Activated T-helper 9 cell treated with anti-CD3 and anti-CD28 coated beads, Interleukin-2, amount 50 U/mL, for 16 hours (primary cell): ENCODE data around the gene FGFBP2.
"Not testable (repeated sequence)": the region's sequence is repeated elsewhere in the genome, so short reads cannot be mapped to it uniquely, and the experiment has no call there.

ENCODE experiments used
- DNase-seq: peaks from one replicate; pipeline ENCODE4 v3.0.0-alpha.2; 2020; ENCODE audit warnings: low read depth

FGFBP2 gene

GRCh38 chr4:15930314-15930713 lies 32.7 kb downstream of the FGFBP2 start:
- no peak for DNase-seq

- no peak for DNase-seq
These were observed 33.4 kb downstream of the FGFBP2 start for GRCh38 chr4:15929540-15929939.

DNA sequence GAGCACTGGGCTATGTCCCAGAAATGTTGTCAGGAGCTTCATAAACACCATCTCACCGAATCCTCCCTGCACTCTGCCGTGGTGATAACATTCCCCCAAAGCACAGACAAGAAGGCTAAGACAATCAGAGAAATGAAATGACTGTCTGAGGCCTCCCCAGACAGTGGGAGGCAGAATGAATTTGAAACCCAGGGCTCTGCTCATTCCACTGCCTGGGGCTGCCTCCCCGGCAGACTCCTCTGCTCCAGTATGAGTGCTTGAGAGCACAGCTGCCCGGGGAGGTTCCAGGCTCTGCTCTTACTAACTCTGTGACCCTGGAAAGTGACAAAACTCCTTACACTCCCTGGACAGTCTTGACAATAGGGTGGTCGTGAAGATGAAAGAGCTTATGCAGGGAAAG lies 34.1 kb downstream of the FGFBP2 start:
- DNase-seq, result no peak

- no peak for DNase-seq
These were observed 36.5 kb downstream of the FGFBP2 start for GRCh38 chr4:15926486-15926885.

DNA sequence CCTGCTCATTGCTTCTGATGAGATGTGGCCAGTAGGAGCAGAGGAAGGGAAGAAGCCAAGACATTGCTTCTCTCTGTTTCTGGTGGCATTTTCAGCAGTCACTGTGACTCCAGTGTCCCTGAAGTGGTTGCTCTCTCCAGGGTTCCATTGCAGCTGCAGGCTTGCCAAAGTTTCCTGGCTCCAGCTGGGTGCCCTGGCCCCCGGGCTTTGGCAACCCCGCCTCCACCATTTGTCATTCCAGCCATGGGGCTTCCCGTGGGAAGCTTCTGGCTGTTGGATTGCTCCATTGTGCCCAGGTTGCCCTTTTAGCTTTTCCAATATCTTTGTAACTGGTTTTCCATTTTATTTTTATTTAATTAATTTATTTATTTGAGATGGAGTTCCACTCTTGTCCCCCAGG lies 37.1 kb downstream of the FGFBP2 start:
- DNase-seq, result no peak

DNA sequence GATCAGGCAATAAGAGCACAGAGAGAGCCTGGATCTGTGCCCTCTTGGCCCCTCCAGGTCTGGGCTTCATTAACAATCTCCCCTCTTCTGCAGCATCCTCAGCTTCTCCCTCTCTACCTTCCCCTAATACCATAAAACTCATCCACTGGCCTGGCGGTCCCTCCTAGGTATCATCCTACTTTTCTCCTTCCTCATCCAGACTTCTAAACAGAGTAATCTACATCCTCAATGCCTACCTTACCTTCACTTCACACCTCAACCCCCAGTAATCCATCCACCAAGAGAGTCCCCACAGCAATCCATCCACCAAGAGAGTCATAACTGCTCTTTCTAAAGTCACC lies 41.4 kb downstream of the FGFBP2 start:
- DNase-seq, result no peak

GRCh38 chr4:15920723-15921591 lies 42.0 kb downstream of the FGFBP2 start:
- DNase-seq, result no peak

DNA sequence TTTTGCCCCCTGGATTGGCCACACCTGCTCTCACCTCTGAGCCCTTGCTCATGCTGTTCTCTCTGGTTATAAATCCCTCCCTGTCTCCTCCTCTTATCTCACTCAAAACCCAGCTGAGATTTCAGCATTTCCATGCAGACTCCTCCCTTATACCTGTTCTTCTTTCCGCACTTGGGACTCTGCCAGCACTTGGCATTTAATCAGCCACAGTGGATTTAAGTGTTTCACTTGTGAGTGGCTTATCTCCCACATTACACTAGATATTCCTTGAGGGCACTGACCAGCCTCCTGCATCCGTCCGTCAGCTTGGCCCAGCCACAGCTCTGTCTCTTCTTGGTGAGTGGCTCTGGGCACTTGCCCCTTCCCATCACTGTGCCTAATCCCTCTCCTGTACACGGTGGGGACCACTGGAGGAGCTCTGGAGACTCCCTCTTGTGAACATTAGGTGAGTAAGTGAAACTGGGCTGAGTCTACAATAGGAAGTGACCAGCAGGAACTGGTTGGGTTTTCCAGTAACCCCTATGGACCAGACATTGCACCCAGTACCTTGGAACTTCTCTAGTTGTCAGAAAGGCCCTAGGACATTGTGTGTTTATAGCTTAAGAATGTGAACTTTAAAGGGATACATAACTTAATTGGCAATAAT lies 44.4 kb downstream of the FGFBP2 start:
- no peak for DNase-seq

DNA sequence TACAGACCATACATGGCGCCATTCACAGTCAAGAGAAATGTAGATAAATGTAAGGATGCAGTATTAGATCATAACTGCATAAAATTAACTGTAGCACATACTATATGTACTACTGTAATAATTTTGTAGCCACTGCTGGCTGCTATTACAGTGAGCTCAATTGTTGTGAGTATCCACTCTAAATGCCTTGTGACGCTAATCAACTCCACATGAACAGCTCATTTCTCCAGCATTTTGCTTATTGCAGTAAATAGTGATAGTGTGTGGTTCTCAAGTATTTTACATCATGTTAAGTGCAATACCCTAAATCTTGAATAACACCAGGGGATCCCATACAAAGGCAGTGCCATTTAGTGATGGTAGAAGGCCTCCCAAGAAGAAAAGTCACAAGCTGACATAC lies 45.7 kb downstream of the FGFBP2 start:
- DNase-seq, result no peak

DNA sequence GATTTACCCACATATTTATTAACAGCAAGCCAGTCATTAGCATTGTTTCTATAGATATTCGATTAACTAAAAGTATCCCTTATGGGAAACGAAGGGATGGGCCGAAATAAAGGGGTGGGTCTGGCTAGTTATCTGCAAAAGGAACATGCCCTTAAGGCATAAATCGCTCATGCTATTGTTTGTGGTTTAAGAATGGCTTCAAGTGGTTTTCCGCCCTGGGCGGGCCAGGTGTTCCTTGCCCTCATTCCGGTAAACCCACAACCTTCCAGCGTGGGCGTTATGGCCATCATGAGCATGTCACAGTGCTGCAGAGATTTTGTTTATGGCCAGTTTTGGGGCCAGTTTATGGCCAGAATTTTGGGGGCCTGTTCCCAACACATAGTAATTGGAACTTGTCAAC lies 46.6 kb downstream of the FGFBP2 start:
- not testable (repeated sequence) for DNase-seq

GRCh38 chr4:15914736-15915135 lies 48.2 kb downstream of the FGFBP2 start:
- DNase-seq, result no peak

GRCh38 chr4:15914291-15914690 lies 48.7 kb downstream of the FGFBP2 start:
- DNase-seq, result no peak

DNA sequence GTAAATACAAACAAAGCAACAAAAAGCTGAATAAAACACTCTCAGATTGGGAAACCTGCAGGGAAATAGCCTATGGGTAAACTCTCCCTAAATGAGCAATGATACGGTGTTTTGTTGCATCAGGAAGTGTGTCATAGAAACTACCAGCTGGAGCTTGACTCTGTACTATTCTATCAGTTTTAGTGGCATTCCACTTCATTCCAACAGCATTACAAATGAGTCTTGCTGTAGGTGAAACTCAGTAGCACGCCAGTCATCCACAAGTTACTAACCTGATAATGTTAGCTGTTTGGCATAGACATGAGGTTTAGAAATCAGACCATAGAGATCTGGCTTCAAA lies 49.4 kb downstream of the FGFBP2 start:
- DNase-seq, result no peak

- DNase-seq, result no peak
These were observed 49.9 kb downstream of the FGFBP2 start for GRCh38 chr4:15912961-15913630.

DNA sequence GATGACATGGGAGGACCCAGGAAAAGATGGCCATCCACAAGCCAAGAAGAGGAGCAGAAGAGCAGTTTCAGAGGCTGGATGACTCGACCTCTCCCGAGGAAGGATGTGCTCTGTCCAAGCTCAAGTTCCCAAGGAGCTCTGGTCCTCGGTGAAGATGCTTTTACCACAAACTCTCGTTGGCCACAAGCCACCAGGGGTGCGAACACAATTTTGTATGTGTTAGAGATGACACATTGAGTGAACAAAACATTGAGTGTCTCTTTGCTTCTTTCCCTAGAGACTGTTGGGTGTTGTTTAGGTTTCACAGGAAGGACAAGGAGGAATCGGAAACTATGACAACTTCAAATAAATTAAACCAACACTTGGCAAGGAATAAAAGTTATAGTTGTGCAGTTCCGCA lies 50.7 kb downstream of the FGFBP2 start:
- DNase-seq, result no peak
